AG08396 (cell line): Measurements from ENCODE around the gene SRMS.
"Not testable (repeated sequence)": the region's sequence is repeated elsewhere in the genome, so short reads cannot be mapped to it uniquely, and the experiment has no call there.

Experiments
- DNase-seq: peaks from one replicate; pipeline ENCODE4 v3.0.0; 2012; ENCODE audit warnings: low spot score, mixed read lengths

SRMS gene

GRCh38 chr20:63565021-63565698 is 17.6 kb upstream of the SRMS start:
- DNase-seq = no peak

GRCh38 chr20:63564036-63564810 is 16.7 kb upstream of the SRMS start:
- DNase-seq = no peak

GRCh38 chr20:63563225-63563935 is 15.8 kb upstream of the SRMS start:
- no peak for DNase-seq

- no peak for DNase-seq
Measured at GRCh38 chr20:63562461-63563224, 15.1 kb upstream of the SRMS start.

GRCh38 chr20:63561624-63562396 is 14.3 kb upstream of the SRMS start:
- DNase-seq = no peak

GRCh38 chr20:63560856-63561609 is 13.5 kb upstream of the SRMS start:
- DNase-seq = no peak

GRCh38 chr20:63560333-63560805 is 12.8 kb upstream of the SRMS start:
- DNase-seq = no peak

- not testable (repeated sequence) for DNase-seq
Measured at GRCh38 chr20:63559485-63560332, 12.2 kb upstream of the SRMS start.

GRCh38 chr20:63558804-63559484 is 11.4 kb upstream of the SRMS start:
- DNase-seq = no peak

- DNase-seq = no peak
Measured at GRCh38 chr20:63557481-63557891, 9.9 kb upstream of the SRMS start.

GRCh38 chr20:63556873-63557478 is 9.4 kb upstream of the SRMS start:
- no peak for DNase-seq

- no peak for DNase-seq
Measured at GRCh38 chr20:63555661-63556381, 8.3 kb upstream of the SRMS start.

- no peak for DNase-seq
Measured at GRCh38 chr20:63554361-63555278, 7.1 kb upstream of the SRMS start.

- DNase-seq = peak; percentile 70
Measured at GRCh38 chr20:63553933-63554290, 6.4 kb upstream of the SRMS start, which contains the start of gene FNDC11. Gene FNDC11, plus strand, starts transcription at chr20:63554159. Its CDS starts 1,505 bp downstream, at chr20:63555664.

GRCh38 chr20:63553251-63553932 is 5.8 kb upstream of the SRMS start:
- peak; percentile 95 for DNase-seq
